Posterior vena cava (tissue), 2 donors: ENCODE results near the gene SDR9C7. TPM values are rescaled to one million over a fixed set of nuclear protein-coding genes. Genes with fewer than 3 reads are reported as not detected.
"Not testable (repeated sequence)": the region's sequence is repeated elsewhere in the genome, so short reads cannot be mapped to it uniquely, and the experiment has no call there.

Experiments used
- DNase-seq: peaks from one replicate; pipeline ENCODE4 v3.0.0-alpha.2; 2020; ENCODE audit warnings: low spot score
- intact Hi-C, 2 donors: fragments of 100-400 bp; cut with DNase I; formaldehyde crosslinking; loops; one replicate each; pipeline versions ENCODE4 v1.14.1 to v1.14.2; 2022 to 2023
- total RNA-seq, 2 donors: library from RNA; stranded (reverse); fragmentation: NEBNext Ultra II Directional; extraction: Animal tissue kit (Norgen Biotek cat#: 25700); gene quantifications; one replicate each; pipeline ENCODE4 v1.2.1, GENCODE V29; 2021
- donor health status: DM: yes; HTN: yes; CAD: no.
- donor health status: DM: yes; HTN: yes; CAD: no.

The SDR9C7 gene
- total RNA-seq, 2 donors from 2014 or later, result 0.14 TPM; not detected in 1

GRCh38 chr12:56927281-56927680 lies 6.9 kb downstream of the SDR9C7 start:
- no peak for DNase-seq
- intact Hi-C loops, result no loop called here

GRCh38 chr12:56922031-56922430 lies 12.2 kb downstream of the SDR9C7 start:
- intact Hi-C loops, result no loop called here
- DNase-seq, result no peak

GRCh38 chr12:56921346-56921745 lies 12.9 kb downstream of the SDR9C7 start:
- intact Hi-C loops, result no loop called here

GRCh38 chr12:56918139-56918538 lies 16.1 kb downstream of the SDR9C7 start:
- intact Hi-C loops, DNase-seq: not testable (repeated sequence)

More at GRCh38 chr12:56921346-56921745, 12.9 kb downstream of the SDR9C7 start:
- DNase-seq, result no peak

- DNase-seq, result no peak
- intact Hi-C loops, result no loop called here
These were observed 17.2 kb downstream of the SDR9C7 start for GRCh38 chr12:56916996-56917333.

GRCh38 chr12:56916296-56916995 lies 17.8 kb downstream of the SDR9C7 start:
- intact Hi-C loops, result no loop called here
- DNase-seq, result no peak

- DNase-seq, result no peak
- intact Hi-C loops, result no loop called here
These were observed 19.5 kb downstream of the SDR9C7 start for GRCh38 chr12:56914724-56915123.

- intact Hi-C loops, result no loop called here
- DNase-seq, result no peak
These were observed 20.0 kb downstream of the SDR9C7 start for GRCh38 chr12:56914256-56914655.

GRCh38 chr12:56909403-56909802 lies 24.8 kb downstream of the SDR9C7 start:
- DNase-seq, intact Hi-C loops: not testable (repeated sequence)

- no peak for DNase-seq
- intact Hi-C loops, result no loop called here
These were observed 26.1 kb downstream of the SDR9C7 start for GRCh38 chr12:56908136-56908535.

- intact Hi-C loops, result no loop called here
- no peak for DNase-seq
These were observed 28.4 kb downstream of the SDR9C7 start for GRCh38 chr12:56905852-56906251.

GRCh38 chr12:56903374-56903773 lies 30.8 kb downstream of the SDR9C7 start:
- intact Hi-C loops, result no loop called here
- no peak for DNase-seq

- intact Hi-C loops, DNase-seq: not testable (repeated sequence)
These were observed 32.9 kb downstream of the SDR9C7 start for GRCh38 chr12:56901313-56901712.

- intact Hi-C loops, result no loop called here
- DNase-seq, result no peak
These were observed 33.6 kb downstream of the SDR9C7 start for GRCh38 chr12:56900583-56900982.

GRCh38 chr12:56898938-56899337 lies 35.3 kb downstream of the SDR9C7 start:
- DNase-seq, result no peak
- intact Hi-C loops, result no loop called here

GRCh38 chr12:56897844-56898361 lies 36.3 kb downstream of the SDR9C7 start:
- no peak for DNase-seq
- intact Hi-C loops, result no loop called here

- DNase-seq, result no peak
- intact Hi-C loops, result no loop called here
These were observed 38.1 kb downstream of the SDR9C7 start for GRCh38 chr12:56896082-56896481.

GRCh38 chr12:56894698-56895368 lies 39.4 kb downstream of the SDR9C7 start:
- no peak for DNase-seq

GRCh38 chr12:56891885-56892284 lies 42.3 kb downstream of the SDR9C7 start:
- DNase-seq, intact Hi-C loops: not testable (repeated sequence)

More at GRCh38 chr12:56894698-56895368, 39.4 kb downstream of the SDR9C7 start:
- intact Hi-C loops, result no loop called here

GRCh38 chr12:56886319-56886718 lies 47.9 kb downstream of the SDR9C7 start:
- DNase-seq, result no peak
- intact Hi-C loops, result no loop called here

- intact Hi-C loops, result no loop called here
- no peak for DNase-seq
These were observed 48.9 kb downstream of the SDR9C7 start for GRCh38 chr12:56885316-56885715.
